Heart right ventricle (tissue), 16 donors: ENCODE data around the gene MCM3. TPM values are rescaled to one million over a fixed set of nuclear protein-coding genes. Genes with fewer than 3 reads are reported as not detected.

ENCODE experiments used
- ATAC-seq, 8 donors: fragments of 200-7000 bp; cut with Tn5 transposase; one replicate each; pipeline ENCODE4 v1.9.1; 2020; ENCODE audit warnings: mild to moderate bottlenecking in 8 of 8, moderate library complexity in 8 of 8, moderate number of reproducible peaks in 1 of 8
- DNase-seq, 2 donors: peaks; one replicate each; pipeline ENCODE4 v3.0.0-alpha.2; 2020
- H3K27ac ChIP-seq, 10 donors: fragments of 200-600 bp; sonication (generic) in 2 of 10; one replicate each; pipeline versions ENCODE4 v1.5.0 to v1.8.0; 2020 to 2022; ENCODE audit warnings: mild to moderate bottlenecking in 3 of 10
- H3K27me3 ChIP-seq, 7 donors: fragments of 200-600 bp; one replicate each; pipeline ENCODE4 v1.8.0; 2021 to 2022; ENCODE audit warnings: mild to moderate bottlenecking in 2 of 7
- H3K36me3 ChIP-seq, 9 donors: fragments of 200-600 bp; sonication (generic) in 1 of 9; one replicate each; pipeline versions ENCODE4 v1.5.0 to v1.8.0; 2020 to 2022; ENCODE audit warnings: mild to moderate bottlenecking in 2 of 9
- H3K4me1 ChIP-seq, 9 donors: fragments of 200-600 bp; sonication (generic) in 1 of 9; one replicate each; pipeline versions ENCODE4 v1.5.0 to v1.8.0; 2020 to 2022; ENCODE audit warnings: mild to moderate bottlenecking in 4 of 9
- H3K4me3 ChIP-seq, 10 donors: fragments of 200-600 bp; sonication (generic) in 2 of 10; one replicate each; pipeline versions ENCODE4 v1.5.0 to v1.8.0; 2020 to 2022; ENCODE audit warnings: mild to moderate bottlenecking in 7 of 10, moderate library complexity in 2 of 10
- H3K9me3 ChIP-seq, 11 donors: fragments of 200-600 bp in 10 of 11; sonication (generic) in 2 of 11; one replicate each; pipeline versions ENCODE4 v1.5.0 to v1.8.0; 2013 to 2022; ENCODE audit warnings: mild to moderate bottlenecking in 2 of 11, control low read depth in 1 of 11, moderate library complexity in 1 of 11
- WGBS, 2 donors: extraction: QIAGEN DNeasy Blood & Tissue Kit; methylation state at CpG; one replicate each; pipeline ENCODE4 v1.1.7; 2013; ENCODE audit warnings: inconsistent platforms in 1 of 2; 5-methylcytosine and 5-hydroxymethylcytosine counted together
- intact Hi-C, 10 donors: fragments of 100-400 bp; cut with DNase I; formaldehyde crosslinking; loops; one replicate each; pipeline versions ENCODE4 v1.11.1 to v1.14.2; 2022
- polyA plus RNA-seq, 2 donors: library from polyadenylated mRNA; stranded (reverse); fragments of 200-250 nt; gene quantifications; one replicate each; pipeline ENCODE4 v1.2.3, GENCODE V29; 2013
- total RNA-seq, 10 donors: library from RNA; stranded (reverse); fragmentation: NEBNext Ultra II Directional in 3 of 10; extraction: Animal tissue kit (Norgen Biotek cat#: 25700) in 3 of 10; gene quantifications; one replicate each; pipeline versions ENCODE4 v1.2.1 to v1.2.4, GENCODE V29; 2021 to 2023
- TF ChIP-seq, protein P1 (sequence below), 9 donors: fragments of 200-600 bp; sonication (generic) in 2 of 9; IDR thresholded peaks; one replicate each; pipeline versions ENCODE4 v1.5.0 to v1.8.0; 2021 to 2022; ENCODE audit warnings: antibody characterized with exemption in 9 of 9, mild to moderate bottlenecking in 5 of 9, moderate library complexity in 1 of 9
- donor health status: Arrhythmogenic right ventricular cardiomyopathy.
- donor health status: ischemic (EF 13 %, LVEDD 7.1; RV severe dilation, severe dysfunction).
- donor health status: healthy with polysubstance abuse.
- donor health status: DM: no; HTN: yes; CAD: no.
- donor health status: DM: no; HTN: no; CAD: no.
- donor health status: ischemic (EF 25% LVEDD 6.9; RV normal size, moderate dysfunction).
- donor health status: ischemic (EF 25% LVEDD 5.7; RV mildly dilated, moderate dysfunction).
- donor health status: healthy.
- donor health status: DM: yes; HTN: yes; CAD: no.
- donor health status: Ischemic cardiomyopathy.
- donor health status: ischemic (EF 35%, LVEDD 5.7; RV mildly dilated, moderate dysfunction).
- donor health status: nonischemic (EF 11% LVEDD 7.7; RV severe dilation, severe dysfunction).
- donor health status: DM: yes; HTN: yes; CAD: no.
- donor health status: PGD.
- donor health status: ischemic (EF 29% LVEDD 5.4; RV normal size, mild dysfunction).
- donor health status: nonischemic (EF 23%, LVEDD 6.1; RV moderate dilation, normal function).

The MCM3 gene
- total and polyA plus RNA-seq, 12 donors = 9.7 to 29.7 (median 25.9) TPM

DNA sequence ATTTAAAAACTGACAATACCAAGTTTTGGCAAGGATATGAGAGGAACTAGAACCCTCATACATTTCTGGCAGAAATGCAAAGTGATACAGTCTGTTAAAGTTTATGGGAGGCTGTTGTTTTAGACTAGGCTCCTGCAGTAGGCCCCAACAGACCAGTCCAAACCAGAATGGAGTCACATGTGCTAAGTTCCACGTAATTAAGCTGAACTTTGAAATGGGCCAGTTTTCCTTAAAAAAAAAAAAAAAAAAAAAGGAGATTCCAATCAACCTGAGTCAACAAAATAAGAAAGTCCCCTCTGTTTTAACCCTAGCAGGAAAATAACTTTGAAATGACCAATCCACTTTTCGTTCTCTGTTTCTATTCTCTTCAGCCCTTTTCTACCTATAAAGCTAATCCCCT lies 66.8 kb downstream of the MCM3 start:
- intact Hi-C loops = no loop called here
- no peak for DNase-seq
- H3K4me1 ChIP-seq = no peaks in the 10 kb centered on the region

DNA sequence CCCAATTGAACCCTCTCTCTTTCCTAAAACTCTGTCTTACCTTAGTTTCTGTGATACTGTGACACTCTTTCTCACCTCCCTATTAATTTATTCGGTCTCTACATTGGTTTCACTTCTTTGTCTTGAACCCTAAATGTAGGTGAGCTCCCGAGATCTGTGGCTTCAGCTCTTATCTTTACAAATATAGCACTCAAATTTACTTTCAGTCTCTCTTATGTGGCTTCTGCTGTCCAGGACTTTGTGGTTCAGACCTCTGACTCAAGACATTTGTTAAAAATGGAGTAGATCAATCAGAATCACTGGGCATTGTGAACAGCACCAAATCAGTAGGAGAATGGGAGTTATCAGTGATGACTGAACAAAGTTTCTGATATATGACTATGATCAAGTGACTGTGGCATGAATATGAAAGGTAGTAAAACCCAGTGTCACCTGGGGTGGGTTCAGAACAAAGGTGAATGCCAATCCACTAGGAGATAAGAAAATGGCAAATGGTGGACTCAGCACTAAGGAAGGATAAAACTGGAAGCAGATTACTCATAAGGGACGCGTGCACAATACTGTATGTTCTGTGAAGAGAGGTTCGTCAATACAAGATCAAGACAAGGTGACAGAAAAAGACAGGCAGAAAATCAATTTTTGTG lies 67.5 kb downstream of the MCM3 start:
- Histone ChIP-seq H3K27ac (no peak overlapping the region), H3K36me3 (no peaks in the 10 kb centered on the region), H3K27me3 (peaks cover 0 to 5% (median 0%) of the 10 kb centered on the region in 7 donors), H3K4me1 (no peaks in the 10 kb centered on the region), H3K4me3 (no peak overlapping the region), H3K9me3 (no peaks in the 10 kb centered on the region)
- WGBS, 2 donors = 84 to 86% methylated on average over 5 of the region's 5 CpGs
- no peak for DNase-seq
- no peak for ATAC-seq
- intact Hi-C loops = no loop called here
- TF ChIP-seq, protein P1, sequence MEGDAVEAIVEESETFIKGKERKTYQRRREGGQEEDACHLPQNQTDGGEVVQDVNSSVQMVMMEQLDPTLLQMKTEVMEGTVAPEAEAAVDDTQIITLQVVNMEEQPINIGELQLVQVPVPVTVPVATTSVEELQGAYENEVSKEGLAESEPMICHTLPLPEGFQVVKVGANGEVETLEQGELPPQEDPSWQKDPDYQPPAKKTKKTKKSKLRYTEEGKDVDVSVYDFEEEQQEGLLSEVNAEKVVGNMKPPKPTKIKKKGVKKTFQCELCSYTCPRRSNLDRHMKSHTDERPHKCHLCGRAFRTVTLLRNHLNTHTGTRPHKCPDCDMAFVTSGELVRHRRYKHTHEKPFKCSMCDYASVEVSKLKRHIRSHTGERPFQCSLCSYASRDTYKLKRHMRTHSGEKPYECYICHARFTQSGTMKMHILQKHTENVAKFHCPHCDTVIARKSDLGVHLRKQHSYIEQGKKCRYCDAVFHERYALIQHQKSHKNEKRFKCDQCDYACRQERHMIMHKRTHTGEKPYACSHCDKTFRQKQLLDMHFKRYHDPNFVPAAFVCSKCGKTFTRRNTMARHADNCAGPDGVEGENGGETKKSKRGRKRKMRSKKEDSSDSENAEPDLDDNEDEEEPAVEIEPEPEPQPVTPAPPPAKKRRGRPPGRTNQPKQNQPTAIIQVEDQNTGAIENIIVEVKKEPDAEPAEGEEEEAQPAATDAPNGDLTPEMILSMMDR (IDR thresholded peaks at IDR 0.05) = no peak

More for the DNA sequence above, 66.8 kb downstream of the MCM3 start:
- no peak for ATAC-seq
- H3K9me3 ChIP-seq = no peaks in the 10 kb centered on the region
- H3K36me3 ChIP-seq = no peaks in the 10 kb centered on the region
- WGBS, 2 donors = 80 to 81% methylated on average over 2 of the region's 2 CpGs
- H3K27ac ChIP-seq = no peak overlapping the region
- no peak overlapping the region for H3K4me3 ChIP-seq
- TF ChIP-seq, protein P1 (IDR thresholded peaks at IDR 0.05) = no peak
- H3K27me3 ChIP-seq = no peaks in the 10 kb centered on the region

DNA sequence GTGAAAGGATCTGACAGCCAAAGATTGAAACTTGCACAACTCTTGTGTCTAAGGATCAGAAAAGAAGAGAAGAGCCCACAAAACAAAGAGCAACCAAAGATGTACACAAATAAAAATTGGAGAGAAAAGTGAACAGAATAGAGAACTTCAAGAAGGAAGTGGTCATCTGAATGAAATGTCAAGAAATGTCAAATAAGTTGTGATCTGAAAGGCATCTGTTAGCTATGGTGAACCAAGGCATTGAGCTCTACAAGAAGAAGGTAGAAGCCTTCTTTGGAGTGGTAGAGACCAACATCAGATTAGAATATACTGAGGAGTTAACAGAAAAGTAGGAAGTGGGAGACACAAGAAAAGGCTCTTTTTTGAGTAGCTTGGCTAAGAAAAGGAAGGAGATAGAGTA lies 68.8 kb downstream of the MCM3 start:
- Histone ChIP-seq H3K36me3 (no peaks in the 10 kb centered on the region), H3K27ac (no peak overlapping the region), H3K4me1 (no peaks in the 10 kb centered on the region), H3K4me3 (no peak overlapping the region), H3K9me3 (no peaks in the 10 kb centered on the region), H3K27me3 (peaks cover 0 to 8% (median 0%) of the 10 kb centered on the region in 7 donors)
- TF ChIP-seq, protein P1 (IDR thresholded peaks at IDR 0.05) = no peak
- DNase-seq (no peak), ATAC-seq (no peak)
- intact Hi-C loops = no loop called here

Other genes with a start within 250 kb of the MCM3 start
- gene PKHD1, start 197.1 kb downstream of the MCM3 start, total RNA-seq = under 1 TPM in 4 of 10 donors, not detected in 6; 0.02 to 0.07 (median 0.03) TPM
- under 1 TPM in 1 of 2 donors, not detected in 1; under 0.01 TPM for gene PKHD1, start 197.1 kb downstream of the MCM3 start, polyA plus RNA-seq
- not detected for gene IL17A, start 98.4 kb downstream of the MCM3 start, total RNA-seq
- not detected for gene IL17A, start 98.4 kb downstream of the MCM3 start, polyA plus RNA-seq
- not detected for gene IL17F, start 40.2 kb downstream of the MCM3 start, total RNA-seq
- gene IL17F, start 40.2 kb downstream of the MCM3 start, polyA plus RNA-seq = not detected
- gene PAQR8, start 77.4 kb upstream of the MCM3 start, total RNA-seq = 1 to 10 TPM; 1.5 to 6.3 (median 3.0) TPM
- 1 to 10 TPM; 1.0 to 2.4 TPM for gene PAQR8, start 77.4 kb upstream of the MCM3 start, polyA plus RNA-seq
- 1 to 10 TPM; 3.3 to 7.6 (median 5.8) TPM for gene EFHC1, start 135.6 kb upstream of the MCM3 start, total RNA-seq
- 10 to 100 TPM in 1 of 2 donors, 1 to 10 TPM in 1; 3.9 to 14.3 TPM for gene EFHC1, start 135.6 kb upstream of the MCM3 start, polyA plus RNA-seq